HepG2 (cell line): ENCODE measurements around the gene NPB. TPM values are rescaled to one million over a fixed set of nuclear protein-coding genes. Genes with fewer than 3 reads are reported as not detected.

Experiments
- AGO2 ChIP-seq: fragments of 200-400 bp; formaldehyde crosslinking; optimal IDR thresholded peaks from 2 replicates; pipeline ENCODE3; 2017; ENCODE audit warnings: mild to moderate bottlenecking, low read depth, low read length, moderate library complexity
- ATF1 ChIP-seq: IDR thresholded peaks from 2 replicates; pipeline ENCODE4 v1.6.1; 2016; ENCODE audit warnings: mild to moderate bottlenecking, control low read depth
- EED ChIP-seq: sonication (generic); formaldehyde crosslinking; IDR thresholded peaks from 2 replicates; pipeline ENCODE4 v1.5.0; 2020; ENCODE audit warnings: mild to moderate bottlenecking, missing genetic modification reagents
- EZH2 ChIP-seq: conservative IDR thresholded peaks from 2 replicates; pipeline ENCODE4 v1.6.1; 2012; ENCODE audit warnings: mild to moderate bottlenecking, low read depth, low read length, moderate library complexity
- HDAC2 ChIP-seq: sonication (generic); formaldehyde crosslinking; IDR thresholded peaks from 2 replicates; pipeline ENCODE4 v1.4.0; 2020; ENCODE audit warnings: missing genetic modification reagents
- HIVEP1 ChIP-seq: sonication (generic); formaldehyde crosslinking; IDR thresholded peaks from 2 replicates; pipeline ENCODE4 v1.4.0; 2020; ENCODE audit warnings: mild to moderate bottlenecking, missing genetic modification reagents
- HNF4A ChIP-seq: sonication (generic); formaldehyde crosslinking; IDR thresholded peaks from 2 replicates; pipeline ENCODE4 v1.4.0; 2020; ENCODE audit warnings: missing genetic modification reagents
- HOXA9 ChIP-seq: sonication (generic); formaldehyde crosslinking; IDR thresholded peaks from 2 replicates; pipeline ENCODE4 v1.8.1; 2022; ENCODE audit warnings: missing genetic modification reagents, mild to moderate bottlenecking, moderate library complexity, borderline replicate concordance
- KAT8 ChIP-seq: IDR thresholded peaks from 2 replicates; pipeline ENCODE4 v1.6.1; 2016; ENCODE audit warnings: missing genetic modification reagents, missing compliant biosample characterization
- KDM6A ChIP-seq: IDR thresholded peaks from 2 replicates; pipeline ENCODE4 v1.6.1; 2016; ENCODE audit warnings: low read depth
- NFIC ChIP-seq: IDR thresholded peaks from 2 replicates; pipeline ENCODE4 v1.6.1; 2012; ENCODE audit warnings: mild to moderate bottlenecking, low read length, inconsistent platforms
- PCBP2 ChIP-seq: fragments of 200-400 bp; formaldehyde crosslinking; optimal IDR thresholded peaks from 2 replicates; pipeline ENCODE3; 2018; ENCODE audit warnings: low read length, low read depth; ENCODE audit not compliant: poor library complexity, severe bottlenecking
- RARA ChIP-seq: IDR thresholded peaks from 2 replicates; pipeline ENCODE4 v1.6.1; 2016; ENCODE audit warnings: missing genetic modification reagents, missing compliant biosample characterization
- RBM39 ChIP-seq: fragments of 200-400 bp; formaldehyde crosslinking; IDR thresholded peaks from one replicate; pipeline ENCODE4 v1.6.1; 2018; ENCODE audit warnings: antibody characterized with exemption, mild to moderate bottlenecking, low read depth, low read length; ENCODE audit not compliant: poor library complexity, severe bottlenecking
- RNF219 ChIP-seq: sonication (generic); formaldehyde crosslinking; IDR thresholded peaks from 2 replicates; pipeline ENCODE4 v1.5.0; 2020; ENCODE audit warnings: mild to moderate bottlenecking, missing genetic modification reagents
- SMARCC2 ChIP-seq: fragments of 450-650 bp; IDR thresholded peaks from 2 replicates; pipeline ENCODE4 v1.6.1; 2017; ENCODE audit warnings: antibody characterized with exemption, mild to moderate bottlenecking
- ZNF180 ChIP-seq: sonication (generic); formaldehyde crosslinking; IDR thresholded peaks from 2 replicates; pipeline ENCODE4 v1.4.0; 2020; ENCODE audit warnings: low read depth, missing genetic modification reagents, borderline replicate concordance
- ZNF235 ChIP-seq: sonication (generic); formaldehyde crosslinking; IDR thresholded peaks from 2 replicates; pipeline ENCODE4 v1.8.1; 2023; ENCODE audit warnings: mild to moderate bottlenecking, missing genetic modification reagents, borderline replicate concordance
- ZNF274 ChIP-seq: sonication (generic); formaldehyde crosslinking; IDR thresholded peaks from 2 replicates; pipeline ENCODE4 v1.5.1; 2020; ENCODE audit warnings: mild to moderate bottlenecking, missing genetic modification reagents
- ZNF296 ChIP-seq: sonication (generic); formaldehyde crosslinking; conservative IDR thresholded peaks from 2 replicates; pipeline ENCODE4 v1.5.0; 2020; ENCODE audit warnings: mild to moderate bottlenecking, missing genetic modification reagents
- ZNF326 ChIP-seq: sonication (generic); formaldehyde crosslinking; IDR thresholded peaks from 2 replicates; pipeline ENCODE4 v1.4.0; 2020; ENCODE audit warnings: missing genetic modification reagents, borderline replicate concordance
- ZNF329 ChIP-seq: sonication (generic); formaldehyde crosslinking; IDR thresholded peaks from 2 replicates; pipeline ENCODE4 v1.9.0; 2021; ENCODE audit warnings: low read depth, mild to moderate bottlenecking, missing genetic modification reagents
- ZNF430 ChIP-seq: sonication (generic); formaldehyde crosslinking; IDR thresholded peaks from 2 replicates; pipeline ENCODE4 v1.9.0; 2021; ENCODE audit warnings: mild to moderate bottlenecking, missing genetic modification reagents
- ZNF572 ChIP-seq: sonication (generic); formaldehyde crosslinking; IDR thresholded peaks from 2 replicates; pipeline ENCODE4 v1.5.1; 2020; ENCODE audit warnings: mild to moderate bottlenecking, missing genetic modification reagents
- ZNF589 ChIP-seq: sonication (generic); formaldehyde crosslinking; conservative IDR thresholded peaks from 2 replicates; pipeline ENCODE4 v1.8.0; 2022; ENCODE audit warnings: mild to moderate bottlenecking, moderate library complexity, missing genetic modification reagents
- ZNF737 ChIP-seq: sonication (generic); formaldehyde crosslinking; IDR thresholded peaks from 2 replicates; pipeline ENCODE4 v1.5.0; 2020; ENCODE audit warnings: missing genetic modification reagents, mild to moderate bottlenecking, borderline replicate concordance
- ZNF775 ChIP-seq: sonication (generic); formaldehyde crosslinking; IDR thresholded peaks from 2 replicates; pipeline ENCODE4 v1.4.0; 2020; ENCODE audit warnings: missing genetic modification reagents, mild to moderate bottlenecking, moderate library complexity, borderline replicate concordance
- polyA plus RNA-seq, 8 experiments: library from polyadenylated mRNA; depleted of rRNA in 3 of 8; stranded (reverse) in 7 of 8; unstranded in 1 of 8; fragments of >200 nt; fragmentation: Illumina TruSeq in 4 of 8; extraction: Trizol in 4 of 8; gene quantifications; 2 replicates each; pipeline versions ENCODE4 v1.2.1 to v1.2.3, GENCODE V29; 2011 to 2016; ENCODE audit warnings: low read depth in 4 of 8, missing spikeins in 1 of 8, mixed read lengths in 1 of 8; ENCODE audit not compliant: insufficient read depth in 1 of 8
- total RNA-seq, 5 experiments: library from RNA; depleted of rRNA; stranded (reverse); fragments of >200 nt; fragmentation: Illumina TruSeq; extraction: Trizol; gene quantifications; 2 replicates each; pipeline ENCODE4 v1.2.3, GENCODE V29; 2016; ENCODE audit warnings: low read depth in 1 of 5
- TF ChIP-seq, protein P1 (sequence below): sonication (generic); formaldehyde crosslinking; IDR thresholded peaks from 2 replicates; pipeline ENCODE4 v1.9.0; 2022; ENCODE audit warnings: low read depth, missing genetic modification reagents

NPB gene
- total and polyA plus RNA-seq, 2 of the 13 experiments (the other 11 are each of a cell fraction or from before 2014, with no cell fraction given), result 0.11 to 0.93 TPM

DNA sequence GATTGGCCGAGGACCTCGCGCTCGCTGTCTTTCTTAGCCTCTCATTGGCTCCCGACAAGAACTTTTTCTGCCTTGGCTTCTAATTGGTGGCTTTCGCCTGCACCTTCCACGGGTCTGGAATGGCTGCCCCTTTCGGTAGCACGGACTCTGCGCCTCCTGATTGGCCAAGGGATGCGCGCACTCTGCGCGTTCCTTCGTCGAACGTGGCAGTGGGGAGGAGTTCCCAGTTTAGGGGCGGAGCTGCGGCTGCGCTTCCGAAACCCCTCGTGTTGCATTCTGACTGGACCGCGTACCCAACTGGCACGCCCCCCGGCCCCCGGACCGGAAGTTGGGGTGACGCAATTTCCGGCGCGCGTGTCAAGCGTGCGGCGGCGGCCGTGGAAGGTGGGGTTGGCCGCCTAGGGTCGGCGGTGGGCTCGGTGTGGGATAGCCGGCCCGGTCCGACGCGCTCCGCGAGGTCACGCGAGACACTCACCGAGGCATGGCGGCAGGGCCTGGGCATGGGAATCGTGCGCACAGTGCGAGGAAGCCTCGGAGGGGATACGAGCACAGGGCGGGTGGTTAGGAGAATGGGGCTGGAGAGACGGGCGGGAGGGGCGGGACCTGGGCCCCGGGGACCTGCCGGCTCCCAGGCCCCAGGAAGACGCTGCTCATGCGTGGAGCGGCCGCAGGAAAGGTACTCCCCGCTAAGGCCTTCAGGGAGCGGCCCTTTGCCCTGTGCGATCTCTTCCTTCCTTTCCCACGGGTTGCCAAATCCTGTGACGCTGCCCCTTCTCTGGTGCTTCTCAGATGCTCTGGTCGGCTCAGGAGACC, 41.1 kb upstream of the NPB start (continued):
- peak; percentile 59; the same call in 1 of the 2 replicates for TF ChIP-seq ZNF737 (CRISPR knock-in tag)
- 0 out of 2 replicates have a peak, but pooled peaks have one; percentile 21 for TF ChIP-seq ZNF572 (CRISPR knock-in tag)
- TF ChIP-seq ZNF180 (CRISPR knock-in tag), result no peak
- TF ChIP-seq AGO2, result peak; percentile 87
- TF ChIP-seq ZNF235 (CRISPR knock-in tag), result peak; percentile 73; the same call in 1 of the 2 replicates
- TF ChIP-seq RNF219 (CRISPR knock-in tag), result no peak; the same call in 1 of the 2 replicates
- no peak; the same call in 1 of the 2 replicates for TF ChIP-seq ZNF329 (CRISPR knock-in tag)
- TF ChIP-seq HOXA9 (CRISPR knock-in tag), result no peak
- peak; percentile 84; the same call in 1 of the 2 replicates for TF ChIP-seq ZNF274 (CRISPR knock-in tag)
- peak; percentile 52 for TF ChIP-seq HNF4A (CRISPR knock-in tag)
- TF ChIP-seq PCBP2, result no peak
- no peak for TF ChIP-seq ZNF775 (CRISPR knock-in tag)
- peak; percentile 71 for TF ChIP-seq RBM39
- no peak for TF ChIP-seq SMARCC2
- TF ChIP-seq ATF1 (CRISPR knock-in tag), result peak; percentile 94; the same call in 1 of the 2 replicates
- no peak for TF ChIP-seq NFIC
- TF ChIP-seq RARA (CRISPR knock-in tag), result peak; percentile 61; the same call in 1 of the 2 replicates
- peak; percentile 99 for TF ChIP-seq ZNF430 (CRISPR knock-in tag)
- TF ChIP-seq, protein P1, sequence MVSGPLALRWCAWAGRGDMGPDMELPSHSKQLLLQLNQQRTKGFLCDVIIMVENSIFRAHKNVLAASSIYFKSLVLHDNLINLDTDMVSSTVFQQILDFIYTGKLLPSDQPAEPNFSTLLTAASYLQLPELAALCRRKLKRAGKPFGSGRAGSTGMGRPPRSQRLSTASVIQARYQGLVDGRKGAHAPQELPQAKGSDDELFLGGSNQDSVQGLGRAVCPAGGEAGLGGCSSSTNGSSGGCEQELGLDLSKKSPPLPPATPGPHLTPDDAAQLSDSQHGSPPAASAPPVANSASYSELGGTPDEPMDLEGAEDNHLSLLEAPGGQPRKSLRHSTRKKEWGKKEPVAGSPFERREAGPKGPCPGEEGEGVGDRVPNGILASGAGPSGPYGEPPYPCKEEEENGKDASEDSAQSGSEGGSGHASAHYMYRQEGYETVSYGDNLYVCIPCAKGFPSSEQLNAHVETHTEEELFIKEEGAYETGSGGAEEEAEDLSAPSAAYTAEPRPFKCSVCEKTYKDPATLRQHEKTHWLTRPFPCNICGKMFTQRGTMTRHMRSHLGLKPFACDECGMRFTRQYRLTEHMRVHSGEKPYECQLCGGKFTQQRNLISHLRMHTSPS (CRISPR knock-in tag), result no peak
- no peak for TF ChIP-seq EZH2
- TF ChIP-seq ZNF326 (CRISPR knock-in tag), result peak; percentile 28; the same call in 1 of the 2 replicates
- peak; percentile 96 for TF ChIP-seq ZNF589
- TF ChIP-seq KAT8, result peak; percentile 94
- peak; percentile 80; the same call in 1 of the 2 replicates for TF ChIP-seq EED (CRISPR knock-in tag)
- peak; percentile 92 for TF ChIP-seq HIVEP1 (CRISPR knock-in tag)
- TF ChIP-seq HDAC2, result peak; percentile 86
- no peak for TF ChIP-seq KDM6A (CRISPR knock-in tag)
- no peak for TF ChIP-seq ZNF296 (CRISPR knock-in tag)
